Psoas muscle (tissue), 8 donors: ENCODE measurements around the gene CD6. TPM values are rescaled to one million over a fixed set of nuclear protein-coding genes. Genes with fewer than 3 reads are reported as not detected.

Experiments used
- ATAC-seq, 4 donors: fragments of 200-7000 bp; cut with Tn5 transposase; one replicate each; pipeline ENCODE4 v1.9.1; 2020; ENCODE audit warnings: moderate library complexity in 3 of 4, mild to moderate bottlenecking in 2 of 4
- DNase-seq, 2 donors: peaks; one replicate each; pipeline ENCODE4 v3.0.0-alpha.2; 2020
- H3K27ac ChIP-seq: fragments of 200-600 bp; one replicate; pipeline ENCODE4 v1.8.0; 2022
- H3K27me3 ChIP-seq, 3 donors: fragments of 200-600 bp in 1 of 3; one replicate each; pipeline versions ENCODE4 v1.6.1 to v1.8.0; 2013 to 2022; ENCODE audit warnings: low read length in 2 of 3, mild to moderate bottlenecking in 2 of 3, moderate library complexity in 1 of 3; ENCODE audit not compliant: insufficient read depth in 3 of 3
- H3K36me3 ChIP-seq, 2 donors: fragments of 200-600 bp in 1 of 2; one replicate each; pipeline versions ENCODE4 v1.6.1 to v1.8.0; 2013 to 2022; ENCODE audit warnings: low read depth in 1 of 2, mild to moderate bottlenecking in 1 of 2, moderate library complexity in 1 of 2; ENCODE audit not compliant: insufficient read depth in 1 of 2
- H3K4me1 ChIP-seq: fragments of 200-600 bp; one replicate; pipeline ENCODE4 v1.8.0; 2022
- H3K4me3 ChIP-seq: fragments of 200-600 bp; one replicate; pipeline ENCODE4 v1.8.0; 2022; ENCODE audit warnings: mild to moderate bottlenecking
- H3K9me3 ChIP-seq: fragments of 200-600 bp; one replicate; pipeline ENCODE4 v1.8.0; 2022
- CTCF ChIP-seq: fragments of 200-600 bp; IDR thresholded peaks from one replicate; pipeline ENCODE4 v1.8.0; 2022; ENCODE audit warnings: antibody characterized with exemption
- WGBS, 3 donors: extraction: QIAGEN DNeasy Blood & Tissue Kit; methylation state at CpG; one replicate each; pipeline versions ENCODE4 v1.1.6 to v1.1.7; 2013; 5-methylcytosine and 5-hydroxymethylcytosine counted together
- intact Hi-C, 2 donors: fragments of 100-400 bp; cut with DNase I; formaldehyde crosslinking; loops; one replicate each; pipeline versions ENCODE4 v1.11.0 to v1.14.2; 2022
- polyA plus RNA-seq, 3 donors: library from polyadenylated mRNA; stranded (reverse); fragments of 200-250 nt; gene quantifications; one replicate each; pipeline ENCODE4 v1.2.3, GENCODE V29; 2013
- total RNA-seq, 4 donors: library from RNA; stranded (reverse); fragmentation: NEBNext Ultra II Directional in 2 of 4; extraction: Animal tissue kit (Norgen Biotek cat#: 25700) in 2 of 4; gene quantifications; one replicate each; pipeline versions ENCODE4 v1.2.1 to v1.2.4, GENCODE V29; 2021 to 2023
- donor health status: healthy with polysubstance abuse.
- donor health status: DM: no; HTN: no; CAD: no; lungs with moderate emphysema.
- donor health status: Bipolar disorder and iron deficiency.
- donor health status: healthy.
- donor health status: DM: yes; HTN: yes; CAD: no.
- donor health status: DM: no; HTN: no; CAD: no.
- donor health status: DM: no; HTN: no; CAD: no.
- donor health status: DM: yes; HTN: yes; CAD: no.

CD6 gene
- total and polyA plus RNA-seq, 7 donors, result 0.05 to 0.74 (median 0.43) TPM

- DNase-seq (peak in 1 of 2 donors; percentile 71), ATAC-seq (peak in 2 of 4 donors; percentile 36 to 70)
- no peak for TF ChIP-seq CTCF
- intact Hi-C loops, result no loop called here
- H3K27ac ChIP-seq, result peak overlapping the region; percentile 34
- no peak overlapping the region for H3K4me3 ChIP-seq
- peaks cover 0 to 9% of the 10 kb centered on the region in 2 donors for H3K36me3 ChIP-seq
- no peaks in the 10 kb centered on the region for H3K4me1 ChIP-seq
- WGBS, 3 donors, result 37 to 42% (median 40%) methylated on average over 12 of the region's 12 CpGs
- H3K27me3 ChIP-seq, result no peaks in the 10 kb centered on the region
- H3K9me3 ChIP-seq, result no peaks in the 10 kb centered on the region
Observed at GRCh38 chr11:60937144-60937527, 34.3 kb upstream of the CD6 start.

GRCh38 chr11:60937811-60938210 lies 33.7 kb upstream of the CD6 start:
- intact Hi-C loops, result no loop called here
- DNase-seq (no peak), ATAC-seq (no peak)
- Histone ChIP-seq H3K27me3 (no peaks in the 10 kb centered on the region), H3K27ac (no peak overlapping the region), H3K9me3 (no peaks in the 10 kb centered on the region), H3K4me3 (no peak overlapping the region), H3K36me3 (peaks cover 0 to 9% of the 10 kb centered on the region in 2 donors), H3K4me1 (no peaks in the 10 kb centered on the region)
- TF ChIP-seq CTCF, result no peak
- WGBS, 3 donors, result 89 to 98% (median 93%) methylated on average over 6 to 8 of the region's 8 CpGs

- Histone ChIP-seq H3K4me1 (no peaks in the 10 kb centered on the region), H3K9me3 (no peaks in the 10 kb centered on the region), H3K27me3 (no peaks in the 10 kb centered on the region), H3K27ac (no peak overlapping the region), H3K4me3 (no peak overlapping the region), H3K36me3 (peaks cover 0 to 9% of the 10 kb centered on the region in 2 donors)
- DNase-seq, result no peak
- no peak for TF ChIP-seq CTCF
- intact Hi-C loops, result no loop called here
- 81 to 82% (median 82%) methylated on average over 9 of the region's 9 CpGs for WGBS, 3 donors
- no peak for ATAC-seq
Observed at GRCh38 chr11:60938500-60938899, 33.0 kb upstream of the CD6 start.

- no peak for DNase-seq
- 84 to 87% (median 86%) methylated on average over 7 of the region's 7 CpGs for WGBS, 3 donors
- Histone ChIP-seq H3K27ac (no peak overlapping the region), H3K4me3 (no peak overlapping the region), H3K27me3 (no peaks in the 10 kb centered on the region), H3K4me1 (no peaks in the 10 kb centered on the region), H3K36me3 (peaks cover 0 to 9% of the 10 kb centered on the region in 2 donors), H3K9me3 (no peaks in the 10 kb centered on the region)
- TF ChIP-seq CTCF, result no peak
- no peak for ATAC-seq
- intact Hi-C loops, result no loop called here
Observed at GRCh38 chr11:60939301-60939700, 32.2 kb upstream of the CD6 start.

GRCh38 chr11:60939855-60940254 lies 31.6 kb upstream of the CD6 start:
- Histone ChIP-seq H3K27me3 (no peaks in the 10 kb centered on the region), H3K4me3 (no peak overlapping the region), H3K4me1 (no peaks in the 10 kb centered on the region), H3K9me3 (no peaks in the 10 kb centered on the region), H3K27ac (no peak overlapping the region), H3K36me3 (peaks cover 0 to 9% of the 10 kb centered on the region in 2 donors)
- DNase-seq, result no peak
- 50 to 57% (median 52%) methylated on average over 2 of the region's 2 CpGs for WGBS, 3 donors
- intact Hi-C loops, result no loop called here
- TF ChIP-seq CTCF, result no peak
- no peak for ATAC-seq
